ENCODE measurements around the gene MAN2A2. TPM values are rescaled to one million over a fixed set of nuclear protein-coding genes. Genes with fewer than 3 reads are reported as not detected.
"Not testable (repeated sequence)": the region's sequence is repeated elsewhere in the genome, so short reads cannot be mapped to it uniquely, and the experiment has no call there.

The MAN2A2 gene
- total RNA-seq, 4 donors from 2014 or later = 27.0 to 80.9 (median 31.7) TPM

DNA sequence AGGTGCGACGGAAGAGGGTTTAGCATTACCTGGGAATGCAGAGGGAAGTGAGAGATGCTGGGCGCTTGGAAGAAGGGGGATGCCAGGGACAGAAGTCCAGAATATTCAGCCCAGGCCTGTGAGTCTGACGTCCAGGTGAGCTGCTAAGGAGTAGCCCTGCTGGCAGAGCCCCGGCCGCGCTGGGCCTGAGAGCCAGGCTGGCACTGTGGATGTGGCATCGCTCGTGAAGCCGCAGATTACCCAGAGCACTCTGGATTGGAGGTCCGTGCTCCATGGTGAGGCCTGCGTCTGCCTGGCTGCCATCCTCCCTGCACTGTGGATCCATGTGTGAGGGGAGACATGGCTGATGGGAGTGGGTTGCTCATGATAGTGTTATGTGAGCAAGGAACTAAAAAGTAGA lies 14.5 kb downstream of the MAN2A2 start:
- Histone ChIP-seq H3K27ac (replicated peaks in 1 of 4) (no peak overlapping the region), H3K27me3 (no peaks in the 10 kb centered on the region), H3K36me3 (peaks cover 65 to 95% (median 90%) of the 10 kb centered on the region in 4 donors), H3K9me3 (no peaks in the 10 kb centered on the region), H3K4me1 (peaks cover 0 to 10% (median 0%) of the 10 kb centered on the region in 4 donors), H3K4me3 (no peak overlapping the region)
- 86% methylated on average over 8 of the region's 12 CpGs for WGBS
- no peak for TF ChIP-seq EP300 (IDR thresholded peaks at IDR 0.05)
- no peak for TF ChIP-seq POLR2A (IDR thresholded peaks at IDR 0.05; ENCODE audit: low read depth)
- TF ChIP-seq, protein P1, sequence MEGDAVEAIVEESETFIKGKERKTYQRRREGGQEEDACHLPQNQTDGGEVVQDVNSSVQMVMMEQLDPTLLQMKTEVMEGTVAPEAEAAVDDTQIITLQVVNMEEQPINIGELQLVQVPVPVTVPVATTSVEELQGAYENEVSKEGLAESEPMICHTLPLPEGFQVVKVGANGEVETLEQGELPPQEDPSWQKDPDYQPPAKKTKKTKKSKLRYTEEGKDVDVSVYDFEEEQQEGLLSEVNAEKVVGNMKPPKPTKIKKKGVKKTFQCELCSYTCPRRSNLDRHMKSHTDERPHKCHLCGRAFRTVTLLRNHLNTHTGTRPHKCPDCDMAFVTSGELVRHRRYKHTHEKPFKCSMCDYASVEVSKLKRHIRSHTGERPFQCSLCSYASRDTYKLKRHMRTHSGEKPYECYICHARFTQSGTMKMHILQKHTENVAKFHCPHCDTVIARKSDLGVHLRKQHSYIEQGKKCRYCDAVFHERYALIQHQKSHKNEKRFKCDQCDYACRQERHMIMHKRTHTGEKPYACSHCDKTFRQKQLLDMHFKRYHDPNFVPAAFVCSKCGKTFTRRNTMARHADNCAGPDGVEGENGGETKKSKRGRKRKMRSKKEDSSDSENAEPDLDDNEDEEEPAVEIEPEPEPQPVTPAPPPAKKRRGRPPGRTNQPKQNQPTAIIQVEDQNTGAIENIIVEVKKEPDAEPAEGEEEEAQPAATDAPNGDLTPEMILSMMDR (IDR thresholded peaks at IDR 0.05) = no peak
- TF ChIP-seq POLR2AphosphoS5 (IDR thresholded peaks at IDR 0.05) = no peak
- DNase-seq (ENCODE audit: extremely low spot score) = no peak
- intact Hi-C loops (cut with DNase I) = no loop called here

GRCh38 chr15:90918034-90918788 lies 15.1 kb downstream of the MAN2A2 start:
- H3K4me3 ChIP-seq = no peak overlapping the region
- H3K4me1 ChIP-seq = peaks cover 0 to 10% (median 0%) of the 10 kb centered on the region in 4 donors
- WGBS = 97% methylated on average over 22 of the region's 23 CpGs
- H3K36me3 ChIP-seq = peaks cover 58 to 89% (median 83%) of the 10 kb centered on the region in 4 donors
- intact Hi-C loops (cut with DNase I) = no loop called here
- no peak for TF ChIP-seq POLR2AphosphoS5 (IDR thresholded peaks at IDR 0.05)
- TF ChIP-seq, protein P1 (IDR thresholded peaks at IDR 0.05) = no peak
- no peak for TF ChIP-seq POLR2A (IDR thresholded peaks at IDR 0.05; ENCODE audit: low read depth)
- TF ChIP-seq EP300 (IDR thresholded peaks at IDR 0.05) = no peak
- DNase-seq (ENCODE audit: extremely low spot score) = no peak
- H3K27me3 ChIP-seq = no peaks in the 10 kb centered on the region
- no peaks in the 10 kb centered on the region for H3K9me3 ChIP-seq
- no peak overlapping the region for H3K27ac ChIP-seq (replicated peaks in 1 of 4)

DNA sequence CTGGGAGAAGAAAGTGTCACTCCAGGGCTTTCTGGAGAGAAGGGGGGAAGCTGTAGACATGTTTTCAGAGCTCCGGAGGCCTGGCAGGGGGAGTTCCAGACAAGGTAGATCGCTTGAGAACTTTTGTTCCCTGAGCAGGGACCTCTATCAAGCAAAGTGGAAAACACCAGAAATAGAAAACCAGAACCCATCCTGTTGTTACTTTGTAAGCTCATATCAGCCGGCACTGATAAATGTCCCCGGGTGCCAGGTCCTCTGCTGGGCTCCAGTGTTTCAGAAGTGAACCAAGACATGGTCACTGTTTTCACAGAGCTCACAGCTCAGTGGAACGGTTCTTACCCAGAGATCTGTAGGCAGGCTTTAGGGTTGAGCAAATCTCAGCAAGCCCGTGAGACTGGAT lies 15.7 kb downstream of the MAN2A2 start:
- DNase-seq (ENCODE audit: extremely low spot score) = no peak
- H3K4me1 ChIP-seq = peaks cover 0 to 10% (median 0%) of the 10 kb centered on the region in 4 donors
- no peak overlapping the region for H3K27ac ChIP-seq (replicated peaks in 1 of 4)
- H3K4me3 ChIP-seq = no peak overlapping the region
- intact Hi-C loops (cut with DNase I) = no loop called here
- 87% methylated on average over 6 of the region's 6 CpGs for WGBS
- H3K27me3 ChIP-seq = no peaks in the 10 kb centered on the region
- TF ChIP-seq EP300 (IDR thresholded peaks at IDR 0.05) = no peak
- no peak for TF ChIP-seq POLR2AphosphoS5 (IDR thresholded peaks at IDR 0.05)
- TF ChIP-seq, protein P1 (IDR thresholded peaks at IDR 0.05) = no peak
- TF ChIP-seq POLR2A (IDR thresholded peaks at IDR 0.05; ENCODE audit: low read depth) = no peak
- peaks cover 52 to 83% (median 77%) of the 10 kb centered on the region in 4 donors for H3K36me3 ChIP-seq
- H3K9me3 ChIP-seq = no peaks in the 10 kb centered on the region

DNA sequence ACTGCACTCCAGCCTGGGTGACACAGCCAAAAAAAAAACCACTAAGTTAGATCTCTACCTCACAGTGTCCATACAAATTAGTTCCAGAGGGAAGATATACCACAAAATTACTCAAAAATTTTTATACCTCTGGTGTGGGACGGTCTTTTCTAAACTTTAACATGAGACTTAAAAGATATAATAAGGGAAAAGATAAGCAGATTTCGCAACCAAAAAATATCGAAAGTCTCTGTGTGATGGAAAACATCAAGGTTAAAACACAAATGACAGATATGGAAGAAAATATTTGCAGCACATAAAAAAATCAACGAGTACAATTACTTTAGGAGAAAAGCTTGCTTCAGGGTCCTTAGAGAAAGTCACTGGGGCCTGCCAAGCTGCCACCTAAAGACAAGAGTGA lies 18.8 kb downstream of the MAN2A2 start:
- Histone ChIP-seq H3K9me3 (no peaks in the 10 kb centered on the region), H3K27ac (replicated peaks in 1 of 4) (no peak overlapping the region), H3K36me3 (peaks cover 35 to 52% (median 47%) of the 10 kb centered on the region in 4 donors), H3K4me1 (peaks cover 0 to 10% (median 0%) of the 10 kb centered on the region in 4 donors), H3K4me3 (no peak overlapping the region), H3K27me3 (no peaks in the 10 kb centered on the region)
- intact Hi-C loops (cut with DNase I) = no loop called here
- WGBS = 88% methylated on average over 4 of the region's 4 CpGs
- no peak for TF ChIP-seq EP300 (IDR thresholded peaks at IDR 0.05)
- DNase-seq (ENCODE audit: extremely low spot score) = no peak

DNA sequence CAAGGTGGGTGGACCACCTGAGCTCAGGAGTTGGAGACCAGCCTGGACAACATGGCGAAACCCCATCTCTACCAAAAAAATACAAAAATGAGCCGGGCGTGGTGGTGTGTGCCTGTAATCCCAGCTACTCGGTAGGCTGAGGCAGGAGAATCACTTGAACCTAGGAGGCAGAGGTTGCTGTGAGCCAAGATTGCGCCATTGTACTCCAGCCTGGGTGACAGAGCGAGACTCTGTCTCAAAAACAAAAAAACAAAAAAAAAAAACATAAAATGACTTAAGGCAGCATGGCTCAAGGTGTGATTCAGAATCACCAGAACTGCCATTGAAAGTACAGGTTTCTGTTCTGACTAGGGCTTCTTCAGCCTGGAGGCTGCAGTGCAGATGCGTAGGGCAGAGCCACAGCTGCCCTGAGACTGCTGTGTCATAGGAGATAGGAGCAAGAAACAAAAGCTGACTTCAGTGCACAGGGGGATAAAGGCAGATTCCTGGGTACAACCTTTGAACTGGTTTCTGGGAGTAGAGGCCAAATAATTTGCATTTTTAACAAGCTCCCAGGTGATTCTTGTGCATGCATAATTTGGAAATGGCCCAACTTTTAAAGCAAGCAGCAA lies 19.7 kb downstream of the MAN2A2 start:
- intact Hi-C loops (cut with DNase I); H3K27ac ChIP-seq (replicated peaks in 1 of 4); H3K4me3 ChIP-seq; H3K27me3 ChIP-seq; H3K4me1 ChIP-seq; DNase-seq (ENCODE audit: extremely low spot score); H3K9me3 ChIP-seq: not testable (repeated sequence)
- H3K36me3 ChIP-seq = peaks cover 27 to 43% (median 37%) of the 10 kb centered on the region in 4 donors
- WGBS = 89% methylated on average over 7 of the region's 7 CpGs

Measured in esophagus muscularis mucosa (tissue), 4 donors.